ENCODE results near the gene HS3ST3B1.

DNA sequence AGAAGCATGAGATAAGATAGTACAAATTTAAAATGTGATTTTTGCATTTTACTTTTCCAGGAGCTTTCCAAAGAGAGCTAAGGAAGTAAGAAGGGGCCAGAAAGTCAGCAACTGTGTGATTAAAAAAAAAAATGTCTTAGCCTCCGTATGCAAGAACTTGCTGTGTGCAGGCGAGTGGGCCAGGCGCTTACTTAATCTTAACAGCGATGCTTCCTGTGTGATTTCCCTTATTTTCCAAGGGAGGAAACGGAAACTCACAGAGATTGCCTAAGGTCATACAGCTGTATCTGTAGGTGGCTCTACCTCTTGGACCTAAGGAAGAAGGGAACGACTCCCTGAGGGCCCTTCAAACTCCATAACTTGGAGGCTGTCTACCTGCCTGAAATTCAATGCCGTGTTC is 11.1 kb downstream of the HS3ST3B1 start:
- TF ChIP-seq EZH2 (IDR thresholded peaks at IDR 0.05; ENCODE audit: low read length, unreplicated experiment) (no peak), EZH2phosphoT487 (IDR thresholded peaks at IDR 0.05; ENCODE audit: borderline replicate concordance, low read length) (no peak)
- TF ChIP-seq, protein P1, sequence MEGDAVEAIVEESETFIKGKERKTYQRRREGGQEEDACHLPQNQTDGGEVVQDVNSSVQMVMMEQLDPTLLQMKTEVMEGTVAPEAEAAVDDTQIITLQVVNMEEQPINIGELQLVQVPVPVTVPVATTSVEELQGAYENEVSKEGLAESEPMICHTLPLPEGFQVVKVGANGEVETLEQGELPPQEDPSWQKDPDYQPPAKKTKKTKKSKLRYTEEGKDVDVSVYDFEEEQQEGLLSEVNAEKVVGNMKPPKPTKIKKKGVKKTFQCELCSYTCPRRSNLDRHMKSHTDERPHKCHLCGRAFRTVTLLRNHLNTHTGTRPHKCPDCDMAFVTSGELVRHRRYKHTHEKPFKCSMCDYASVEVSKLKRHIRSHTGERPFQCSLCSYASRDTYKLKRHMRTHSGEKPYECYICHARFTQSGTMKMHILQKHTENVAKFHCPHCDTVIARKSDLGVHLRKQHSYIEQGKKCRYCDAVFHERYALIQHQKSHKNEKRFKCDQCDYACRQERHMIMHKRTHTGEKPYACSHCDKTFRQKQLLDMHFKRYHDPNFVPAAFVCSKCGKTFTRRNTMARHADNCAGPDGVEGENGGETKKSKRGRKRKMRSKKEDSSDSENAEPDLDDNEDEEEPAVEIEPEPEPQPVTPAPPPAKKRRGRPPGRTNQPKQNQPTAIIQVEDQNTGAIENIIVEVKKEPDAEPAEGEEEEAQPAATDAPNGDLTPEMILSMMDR (conservative IDR thresholded peaks at IDR 0.05; ENCODE audit: low read depth, low read length) = no peak
